H1 (cell line): ENCODE measurements around the gene SESN3. TPM values are rescaled to one million over a fixed set of nuclear protein-coding genes. Genes with fewer than 3 reads are reported as not detected.

Experiments
- CTBP2 ChIP-seq: IDR thresholded peaks from 2 replicates; pipeline ENCODE4 v1.7.0; 2011; ENCODE audit warnings: borderline replicate concordance, mild to moderate bottlenecking, moderate library complexity, mixed read lengths, low read length; ENCODE audit not compliant: insufficient read depth, insufficient read length
- MAFK ChIP-seq: IDR thresholded peaks from 2 replicates; pipeline ENCODE4 v1.6.1; 2012; ENCODE audit warnings: low read depth, mild to moderate bottlenecking, improper control_type of control experiment, low read length
- TEAD4 ChIP-seq: IDR thresholded peaks from 2 replicates; pipeline ENCODE4 v1.6.1; 2012; ENCODE audit warnings: low read depth, low read length, inconsistent platforms, mixed read lengths
- polyA plus RNA-seq, 7 experiments: library from polyadenylated mRNA; depleted of rRNA in 3 of 7; stranded (reverse) in 5 of 7; unstranded in 2 of 7; fragments of >200 nt in 5 of 7; fragments of 200-250 nt in 2 of 7; gene quantifications; 1 replicate in 5 of 7; 2 replicates in 1 of 7; 4 replicates in 1 of 7; pipeline versions ENCODE4 v1.2.1 to v1.2.3, GENCODE V29; 2011 to 2013; ENCODE audit warnings: missing spikeins in 2 of 7, mixed read lengths in 2 of 7
- total RNA-seq: library from RNA; stranded (reverse); fragmentation: NEBNext Ultra II Directional; extraction: Animal tissue kit (Norgen Biotek cat#: 25700); gene quantifications from 2 replicates; pipeline ENCODE4 v1.2.1, GENCODE V29; 2021

The SESN3 gene
- total and polyA plus RNA-seq, 2 of the 8 experiments (the other 6 are each of a cell fraction or from before 2014, with no cell fraction given): 10.2 to 31.1 TPM

- no peak for TF ChIP-seq CTBP2
- no peak for TF ChIP-seq MAFK
- peak; percentile 32; the same call in 1 of the 2 replicates for TF ChIP-seq TEAD4
Observed at GRCh38 chr11:95154514-95154913, 76.5 kb downstream of the SESN3 start (continued).
